GF-D8 (cell line): ENCODE data around the gene MALL.
"Not testable (repeated sequence)": the region's sequence is repeated elsewhere in the genome, so short reads cannot be mapped to it uniquely, and the experiment has no call there.

ENCODE experiments used
- DNase-seq: peaks from one replicate; lab custom pipeline; 2025; lab: John Stamatoyannopoulos, UW

The MALL gene

DNA sequence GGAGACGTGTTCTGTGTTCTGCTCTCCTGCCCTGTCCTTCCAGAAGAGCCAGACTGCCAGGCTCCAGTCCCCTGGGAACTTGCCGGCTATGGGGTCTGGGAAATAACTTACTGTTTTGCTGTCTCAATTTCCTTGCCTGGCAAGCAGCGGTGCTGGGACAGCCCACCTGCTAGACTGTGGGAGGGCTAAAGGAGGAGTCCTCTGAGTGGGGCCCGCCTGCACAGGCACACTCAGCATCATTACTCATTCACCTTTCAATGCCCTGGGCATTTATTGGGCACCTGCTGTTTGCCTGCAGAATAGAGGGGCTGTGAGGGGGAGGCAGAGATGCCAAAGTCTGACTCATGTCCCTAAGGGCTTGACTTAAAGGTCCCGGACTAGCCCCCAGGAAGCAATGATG lies 65.4 kb downstream of the MALL start:
- DNase-seq: not testable (repeated sequence)

DNA sequence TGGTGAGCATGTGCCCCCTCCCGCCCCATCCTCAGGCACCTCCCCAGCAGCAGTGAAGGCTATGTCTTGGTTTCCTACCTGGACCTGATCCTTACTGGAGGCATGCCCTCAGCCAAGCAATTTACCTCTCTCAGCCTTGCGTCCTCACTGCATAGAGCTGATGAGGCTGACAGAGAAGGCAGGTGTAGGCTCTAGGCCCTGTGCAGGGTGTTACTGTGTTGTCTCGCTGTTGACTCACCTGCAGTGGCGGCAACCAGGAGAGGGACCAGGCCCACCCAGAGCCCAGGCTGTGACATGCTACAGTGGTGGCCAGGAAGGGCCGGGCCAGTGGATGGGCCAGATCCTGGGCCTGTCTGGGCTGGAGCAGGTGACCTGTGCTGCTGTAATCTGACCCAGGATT lies 65.9 kb downstream of the MALL start:
- DNase-seq: not testable (repeated sequence)

DNA sequence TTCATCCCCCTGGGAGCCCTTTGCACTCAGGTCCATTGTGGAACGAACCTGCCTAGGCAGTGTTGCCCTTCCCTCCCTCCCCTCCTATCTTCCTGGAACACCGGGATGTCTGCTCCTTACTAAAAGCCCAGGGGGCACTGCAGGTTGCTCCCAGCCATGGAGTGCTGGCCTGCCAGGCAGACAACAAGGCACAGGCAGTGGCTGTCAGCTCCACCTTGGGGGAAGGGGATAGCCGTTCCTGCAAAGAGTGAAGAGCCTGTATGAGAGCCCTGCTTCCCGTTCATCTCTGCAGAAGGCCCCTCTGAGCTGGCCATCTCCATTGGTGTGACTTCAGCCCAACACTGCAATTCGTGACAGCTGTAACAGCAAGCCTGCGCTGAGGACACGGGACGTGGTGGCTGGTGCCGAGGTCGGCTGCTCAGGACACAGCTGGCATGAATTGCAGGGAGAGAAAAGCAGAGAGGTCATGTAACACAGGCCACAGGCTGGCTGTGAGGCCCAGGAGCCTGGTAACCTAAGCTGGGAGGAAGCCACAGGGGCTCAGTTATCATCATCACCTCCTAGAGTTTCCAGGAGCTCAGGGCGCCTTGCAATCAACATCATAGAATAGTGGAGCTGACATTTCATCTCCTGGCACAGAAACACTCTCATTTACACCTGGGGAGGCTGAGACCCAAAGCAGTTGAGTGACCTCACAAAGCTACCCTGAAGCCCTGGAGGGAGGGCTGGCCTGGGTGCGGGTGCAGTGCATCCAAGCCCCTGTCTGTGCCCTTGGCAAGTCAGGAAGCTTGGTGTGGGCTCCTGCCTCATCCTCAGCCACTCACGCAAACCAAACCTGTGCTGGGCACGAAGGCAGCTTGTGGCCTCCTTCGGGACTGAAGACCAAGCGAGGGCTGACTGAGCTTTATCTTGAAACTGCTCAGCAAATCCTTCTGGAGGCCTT lies 67.1 kb downstream of the MALL start:
- DNase-seq: not testable (repeated sequence)

DNA sequence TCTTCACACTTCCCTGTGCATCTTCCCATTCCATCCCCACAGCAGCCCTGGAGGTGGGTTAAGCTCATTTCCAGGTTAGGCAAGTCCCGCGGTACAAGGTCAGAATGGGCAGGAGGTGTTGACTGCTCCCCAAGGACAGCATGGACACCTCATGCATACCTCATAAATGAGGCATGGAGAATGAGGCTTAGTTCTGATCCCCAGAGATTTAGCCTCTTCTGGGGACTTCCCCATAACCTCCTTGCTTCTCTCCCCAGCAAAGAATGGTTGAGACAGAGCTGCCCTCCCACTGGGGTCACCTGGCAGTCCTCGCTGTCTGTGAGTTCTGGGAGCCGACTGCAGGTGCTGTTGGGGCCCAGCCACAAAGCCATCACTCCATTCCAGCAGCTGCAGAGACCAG lies 68.4 kb downstream of the MALL start:
- DNase-seq: not testable (repeated sequence)

DNA sequence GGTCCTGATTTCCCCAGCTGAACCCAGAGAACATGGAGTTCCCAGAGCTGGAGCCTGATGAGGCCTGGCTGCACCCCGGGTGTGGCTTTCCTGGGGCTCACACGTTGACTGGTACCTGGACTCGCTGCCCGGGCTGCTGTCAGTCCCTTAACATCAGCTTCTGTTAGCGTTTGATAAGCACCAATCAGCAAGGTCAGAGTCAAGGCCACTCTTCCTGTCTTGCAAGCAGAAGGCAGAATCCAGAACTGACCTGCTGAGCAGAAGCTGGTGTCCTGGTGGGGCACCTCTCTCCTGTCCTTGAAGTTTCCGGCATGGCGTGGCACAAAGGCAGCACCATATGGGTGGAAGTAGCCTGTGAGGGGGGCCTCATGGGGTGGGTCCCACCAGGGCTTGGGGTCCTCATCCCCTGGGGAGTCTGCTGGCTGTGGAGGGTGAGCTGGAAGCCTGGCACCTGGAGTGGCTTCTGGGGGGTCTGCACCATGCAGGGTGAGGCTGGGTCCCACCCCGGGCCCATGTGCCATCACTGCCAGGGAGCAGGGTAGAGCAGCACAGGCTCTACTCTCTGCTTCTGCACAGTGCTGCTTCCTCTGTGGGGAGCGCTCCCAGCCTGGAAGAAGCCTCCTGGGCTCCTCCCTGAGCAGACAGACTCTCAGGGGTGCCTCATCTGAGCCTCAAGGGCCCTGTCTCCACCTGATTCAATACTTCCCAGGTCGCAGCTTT lies 73.5 kb downstream of the MALL start:
- not testable (repeated sequence) for DNase-seq

DNA sequence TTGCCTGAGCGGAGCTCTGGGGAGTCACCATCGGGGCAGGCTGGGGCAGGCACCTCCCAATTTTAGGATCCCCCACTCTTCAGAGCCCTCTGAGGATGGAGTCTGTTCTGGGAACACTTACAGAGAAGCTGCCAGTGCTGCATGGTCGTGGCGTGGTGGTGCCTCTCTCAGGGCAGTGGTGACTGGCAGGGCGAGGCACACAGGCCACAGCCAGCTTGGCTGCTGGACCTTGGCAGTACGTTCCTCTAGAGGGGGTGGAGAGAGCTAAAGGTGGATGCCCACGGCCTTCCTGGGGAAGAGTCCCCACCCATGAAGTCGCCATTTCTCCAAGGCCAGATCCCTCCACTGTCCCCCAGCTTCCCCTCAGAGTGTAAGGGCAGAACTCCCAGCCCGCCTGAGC lies 78.3 kb downstream of the MALL start:
- not testable (repeated sequence) for DNase-seq

DNA sequence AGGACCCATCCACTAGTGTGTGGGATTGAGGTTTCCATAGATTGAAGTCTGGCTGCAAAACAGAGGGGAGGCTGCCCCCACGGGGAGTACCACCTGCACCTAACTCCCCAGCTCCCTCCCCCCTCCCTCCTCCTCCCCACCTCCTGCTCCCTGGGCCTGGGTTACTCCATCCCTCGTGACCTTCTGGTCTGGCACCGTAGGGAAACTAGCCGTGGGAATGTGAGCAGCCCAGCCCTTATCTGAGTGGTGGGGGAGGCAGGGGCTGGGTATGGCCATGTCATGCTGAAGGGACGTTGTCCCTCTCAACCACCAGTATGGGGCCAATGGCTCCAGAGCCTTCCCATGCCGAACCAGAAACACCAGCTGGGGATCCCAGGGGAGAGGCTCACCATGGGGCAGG lies 80.2 kb downstream of the MALL start:
- DNase-seq: not testable (repeated sequence)

DNA sequence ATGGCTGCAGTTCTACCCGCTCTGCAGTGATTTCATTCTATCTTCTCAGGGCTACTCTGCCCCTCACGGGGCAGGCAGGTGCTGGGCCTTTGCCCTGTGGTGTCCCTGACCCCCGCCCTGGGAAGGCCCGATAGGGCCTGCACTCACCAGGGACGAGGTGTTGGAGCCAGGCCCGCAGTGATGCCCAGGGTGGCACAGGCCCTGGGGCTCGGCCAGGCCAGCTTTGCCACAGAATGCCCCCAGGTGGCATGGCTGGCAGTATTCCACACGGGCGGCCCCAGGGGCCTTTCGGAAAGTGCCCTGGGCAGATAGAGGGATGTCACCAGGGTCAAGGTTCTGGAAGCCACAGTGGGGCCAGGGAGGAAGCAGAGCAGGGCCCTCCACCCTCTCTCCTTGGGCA lies 80.7 kb downstream of the MALL start:
- DNase-seq: not testable (repeated sequence)
